Heart left ventricle (tissue), 13 donors: ENCODE results near the gene ENO1.

ENCODE experiments used
- CTCF ChIP-seq, 12 donors: fragments of 200-600 bp; sonication (generic) in 4 of 12; IDR thresholded peaks; one replicate each; pipeline versions ENCODE4 v1.5.0 to v1.8.0; 2018 to 2022; ENCODE audit warnings: antibody characterized with exemption in 12 of 12, mild to moderate bottlenecking in 5 of 12
- POLR2A ChIP-seq, 2 donors: fragments of 450-650 bp; IDR thresholded peaks; one replicate each; pipeline ENCODE4 v1.6.1; 2017; ENCODE audit warnings: antibody characterized with exemption in 2 of 2, mild to moderate bottlenecking in 2 of 2, moderate library complexity in 2 of 2
- donor health status: ischemic (EF 13 %, LVEDD 7.1; RV severe dilation, severe dysfunction).
- donor health status: DM: no; HTN: yes; CAD: no.
- donor health status: DM: no; HTN: no; CAD: no.
- donor health status: ischemic (EF 25% LVEDD 6.9; RV normal size, moderate dysfunction).
- donor health status: ischemic (EF 25% LVEDD 5.7; RV mildly dilated, moderate dysfunction).
- donor health status: ischemic (EF 35%, LVEDD 5.7; RV mildly dilated, moderate dysfunction).
- donor health status: nonischemic (EF 11% LVEDD 7.7; RV severe dilation, severe dysfunction).
- donor health status: DM: yes; HTN: yes; CAD: no.
- donor health status: PGD.
- donor health status: ischemic (EF 29% LVEDD 5.4; RV normal size, mild dysfunction).
- donor health status: nonischemic (EF 23%, LVEDD 6.1; RV moderate dilation, normal function).

GRCh38 chr1:8913457-8913856, 35.0 kb upstream of the ENO1 start:
- no peak for TF ChIP-seq CTCF (IDR thresholded peaks at IDR 0.05)
- TF ChIP-seq POLR2A (IDR thresholded peaks at IDR 0.05) = no peak
